ENCODE data around the gene RWDD1. TPM values are rescaled to one million over a fixed set of nuclear protein-coding genes. Genes with fewer than 3 reads are reported as not detected.

The RWDD1 gene
- total and polyA plus RNA-seq, 2 experiments from 2014 or later = 41.0 to 48.8 TPM

- no peaks in the 10 kb centered on the region for H3K36me3 ChIP-seq (replicated peaks; ENCODE audit: insufficient read depth, low read depth)
- no peak overlapping the region for H3K27ac ChIP-seq
- no peak overlapping the region for H2AFZ ChIP-seq
- no peaks in the 10 kb centered on the region for H3K79me2 ChIP-seq
- WGBS (ENCODE audit: low lambda C conversion rate, missing lambda C conversion rate) = 87% methylated on average over 6 of the region's 6 CpGs
- H3K9me2 ChIP-seq (replicated peaks; ENCODE audit: insufficient read depth) = no peaks in the 10 kb centered on the region
- H3K4me1 ChIP-seq (ENCODE audit: insufficient read depth) = no peaks in the 10 kb centered on the region
- H3K9me3 ChIP-seq (ENCODE audit: low read depth) = no peaks in the 10 kb centered on the region
- no peak overlapping the region for H3K4me3 ChIP-seq
- H4K20me1 ChIP-seq (ENCODE audit: insufficient read depth, poor library complexity, severe bottlenecking) = no peaks in the 10 kb centered on the region
- TF ChIP-seq, protein P1, sequence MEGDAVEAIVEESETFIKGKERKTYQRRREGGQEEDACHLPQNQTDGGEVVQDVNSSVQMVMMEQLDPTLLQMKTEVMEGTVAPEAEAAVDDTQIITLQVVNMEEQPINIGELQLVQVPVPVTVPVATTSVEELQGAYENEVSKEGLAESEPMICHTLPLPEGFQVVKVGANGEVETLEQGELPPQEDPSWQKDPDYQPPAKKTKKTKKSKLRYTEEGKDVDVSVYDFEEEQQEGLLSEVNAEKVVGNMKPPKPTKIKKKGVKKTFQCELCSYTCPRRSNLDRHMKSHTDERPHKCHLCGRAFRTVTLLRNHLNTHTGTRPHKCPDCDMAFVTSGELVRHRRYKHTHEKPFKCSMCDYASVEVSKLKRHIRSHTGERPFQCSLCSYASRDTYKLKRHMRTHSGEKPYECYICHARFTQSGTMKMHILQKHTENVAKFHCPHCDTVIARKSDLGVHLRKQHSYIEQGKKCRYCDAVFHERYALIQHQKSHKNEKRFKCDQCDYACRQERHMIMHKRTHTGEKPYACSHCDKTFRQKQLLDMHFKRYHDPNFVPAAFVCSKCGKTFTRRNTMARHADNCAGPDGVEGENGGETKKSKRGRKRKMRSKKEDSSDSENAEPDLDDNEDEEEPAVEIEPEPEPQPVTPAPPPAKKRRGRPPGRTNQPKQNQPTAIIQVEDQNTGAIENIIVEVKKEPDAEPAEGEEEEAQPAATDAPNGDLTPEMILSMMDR (IDR thresholded peaks at IDR 0.05; ENCODE audit: poor library complexity) = no peak
- no peak for TF ChIP-seq EZH2 (IDR thresholded peaks at IDR 0.05; ENCODE audit: borderline replicate concordance)
- H3K27me3 ChIP-seq = no peaks in the 10 kb centered on the region
- H3K4me2 ChIP-seq = no peak overlapping the region
- DNase-seq (ENCODE audit: low spot score) = no peak
Measured at GRCh38 chr6:116547358-116547757, 23.9 kb upstream of the RWDD1 start.

GRCh38 chr6:116550796-116551195 is 20.5 kb upstream of the RWDD1 start:
- Histone ChIP-seq H3K9me3 (ENCODE audit: low read depth) (no peaks in the 10 kb centered on the region), H2AFZ (no peak overlapping the region), H3K4me3 (no peak overlapping the region), H3K27me3 (no peaks in the 10 kb centered on the region), H3K36me3 (replicated peaks; ENCODE audit: insufficient read depth, low read depth) (no peaks in the 10 kb centered on the region), H3K4me1 (ENCODE audit: insufficient read depth) (no peaks in the 10 kb centered on the region), H3K79me2 (no peaks in the 10 kb centered on the region), H4K20me1 (ENCODE audit: insufficient read depth, poor library complexity, severe bottlenecking) (no peaks in the 10 kb centered on the region), H3K9me2 (replicated peaks; ENCODE audit: insufficient read depth) (no peaks in the 10 kb centered on the region), H3K4me2 (no peak overlapping the region), H3K27ac (no peak overlapping the region)
- TF ChIP-seq, protein P1 (IDR thresholded peaks at IDR 0.05; ENCODE audit: poor library complexity) = no peak
- TF ChIP-seq EZH2phosphoT487 (IDR thresholded peaks at IDR 0.05; ENCODE audit: low read depth, severe bottlenecking, unreplicated experiment) (no peak), EZH2 (IDR thresholded peaks at IDR 0.05; ENCODE audit: borderline replicate concordance) (no peak)
- 49% methylated on average over 4 of the region's 4 CpGs for WGBS (ENCODE audit: low lambda C conversion rate, missing lambda C conversion rate)
- no peak for DNase-seq (ENCODE audit: low spot score)

DNA sequence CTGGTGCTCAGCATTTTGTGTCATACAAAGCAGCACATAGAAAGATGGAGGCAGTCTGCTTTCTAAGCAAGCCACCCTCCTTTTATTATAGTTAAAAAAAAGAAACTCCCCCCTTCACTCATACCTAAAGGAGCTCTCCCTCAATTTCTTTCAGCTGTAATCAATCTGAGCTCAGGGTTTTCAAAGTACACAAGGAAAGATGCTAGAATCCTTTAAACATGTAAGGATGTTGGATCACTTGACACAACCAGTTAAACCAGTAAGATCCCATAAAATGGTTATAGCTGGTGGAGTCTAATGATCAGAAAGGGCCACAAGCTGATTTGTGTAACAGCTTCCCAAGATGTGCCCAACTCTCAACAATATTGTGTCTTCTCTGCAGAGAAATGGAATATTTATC is 17.9 kb upstream of the RWDD1 start, which contains the start of gene CALHM4:
Gene CALHM4 (plus strand): TSS at position 301 of the 400 bp plus-strand sequence. CDS start 43 bp downstream, at position 344.
- no peaks in the 10 kb centered on the region for H3K36me3 ChIP-seq (replicated peaks; ENCODE audit: insufficient read depth, low read depth)
- no peaks in the 10 kb centered on the region for H3K9me3 ChIP-seq (ENCODE audit: low read depth)
- no peak for DNase-seq (ENCODE audit: low spot score)
- no peaks in the 10 kb centered on the region for H3K79me2 ChIP-seq
- H3K27ac ChIP-seq = no peak within 1 kb of the TSS
- H3K4me3 ChIP-seq = no peak within 1 kb of the TSS
- H3K4me1 ChIP-seq (ENCODE audit: insufficient read depth) = no peaks in the 10 kb centered on the region
- H3K9me2 ChIP-seq (replicated peaks; ENCODE audit: insufficient read depth) = no peaks in the 10 kb centered on the region
- no peak within 1 kb of the TSS for H3K4me2 ChIP-seq
- no peak for TF ChIP-seq EZH2 (IDR thresholded peaks at IDR 0.05; ENCODE audit: borderline replicate concordance)
- TF ChIP-seq EZH2phosphoT487 (IDR thresholded peaks at IDR 0.05; ENCODE audit: low read depth, severe bottlenecking, unreplicated experiment) = no peak
- TF ChIP-seq, protein P1 (IDR thresholded peaks at IDR 0.05; ENCODE audit: poor library complexity) = no peak
- H2AFZ ChIP-seq = no peak within 1 kb of the TSS
- no peaks in the 10 kb centered on the region for H3K27me3 ChIP-seq
- no peaks in the 10 kb centered on the region for H4K20me1 ChIP-seq (ENCODE audit: insufficient read depth, poor library complexity, severe bottlenecking)

DNA sequence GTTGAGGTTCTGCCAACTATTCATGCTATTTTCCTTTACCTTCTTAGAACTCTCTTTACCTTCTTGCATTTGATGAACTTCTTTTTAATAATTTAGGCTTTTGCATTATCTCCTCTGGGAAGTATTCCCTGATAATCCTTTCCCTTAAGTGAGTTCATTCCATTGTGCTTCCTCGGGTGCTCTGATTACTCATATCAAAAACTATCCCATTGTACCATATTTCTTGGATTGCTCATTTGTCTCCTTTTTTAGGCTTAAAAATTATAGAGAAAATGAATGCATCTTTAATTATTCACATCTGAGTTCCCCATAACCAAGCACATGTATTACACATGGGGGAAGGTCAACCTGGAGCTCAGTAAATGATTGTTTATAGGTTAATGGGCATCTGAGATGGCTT is 15.2 kb upstream of the RWDD1 start:
- H3K9me3 ChIP-seq (ENCODE audit: low read depth) = no peaks in the 10 kb centered on the region
- H3K4me2 ChIP-seq = no peak overlapping the region
- no peak for DNase-seq (ENCODE audit: low spot score)
- H3K27ac ChIP-seq = no peak overlapping the region
- no peak overlapping the region for H2AFZ ChIP-seq
- H4K20me1 ChIP-seq (ENCODE audit: insufficient read depth, poor library complexity, severe bottlenecking) = no peaks in the 10 kb centered on the region
- no peaks in the 10 kb centered on the region for H3K27me3 ChIP-seq
- H3K36me3 ChIP-seq (replicated peaks; ENCODE audit: insufficient read depth, low read depth) = no peaks in the 10 kb centered on the region
- no peaks in the 10 kb centered on the region for H3K9me2 ChIP-seq (replicated peaks; ENCODE audit: insufficient read depth)
- WGBS (ENCODE audit: low lambda C conversion rate, missing lambda C conversion rate) = 65% methylated on average over 1 of the region's 1 CpG
- H3K79me2 ChIP-seq = no peaks in the 10 kb centered on the region
- TF ChIP-seq EZH2 (IDR thresholded peaks at IDR 0.05; ENCODE audit: borderline replicate concordance) (no peak), EZH2phosphoT487 (IDR thresholded peaks at IDR 0.05; ENCODE audit: low read depth, severe bottlenecking, unreplicated experiment) (no peak)
- TF ChIP-seq, protein P1 (IDR thresholded peaks at IDR 0.05; ENCODE audit: poor library complexity) = no peak
- no peak overlapping the region for H3K4me3 ChIP-seq
- H3K4me1 ChIP-seq (ENCODE audit: insufficient read depth) = no peaks in the 10 kb centered on the region
